Breast epithelium (tissue), 3 donors: ENCODE measurements around the gene TMTC2.

Experiments used
- POLR2A ChIP-seq: fragments of 450-650 bp; IDR thresholded peaks from one replicate; pipeline ENCODE4 v1.6.1; 2016; ENCODE audit warnings: antibody characterized with exemption, mild to moderate bottlenecking, moderate library complexity
- POLR2AphosphoS5 ChIP-seq, 3 donors: sonication (generic); formaldehyde crosslinking; IDR thresholded peaks; one replicate each; pipeline ENCODE4 v1.6.1; 2017; ENCODE audit warnings: antibody characterized with exemption in 3 of 3
- TF ChIP-seq, protein P1 (sequence below), 3 donors: fragments of 450-650 bp; IDR thresholded peaks; one replicate each; pipeline ENCODE4 v1.5.1; 2016 to 2017; ENCODE audit warnings: antibody characterized with exemption in 3 of 3, mild to moderate bottlenecking in 3 of 3, moderate library complexity in 3 of 3

- TF ChIP-seq, protein P1, sequence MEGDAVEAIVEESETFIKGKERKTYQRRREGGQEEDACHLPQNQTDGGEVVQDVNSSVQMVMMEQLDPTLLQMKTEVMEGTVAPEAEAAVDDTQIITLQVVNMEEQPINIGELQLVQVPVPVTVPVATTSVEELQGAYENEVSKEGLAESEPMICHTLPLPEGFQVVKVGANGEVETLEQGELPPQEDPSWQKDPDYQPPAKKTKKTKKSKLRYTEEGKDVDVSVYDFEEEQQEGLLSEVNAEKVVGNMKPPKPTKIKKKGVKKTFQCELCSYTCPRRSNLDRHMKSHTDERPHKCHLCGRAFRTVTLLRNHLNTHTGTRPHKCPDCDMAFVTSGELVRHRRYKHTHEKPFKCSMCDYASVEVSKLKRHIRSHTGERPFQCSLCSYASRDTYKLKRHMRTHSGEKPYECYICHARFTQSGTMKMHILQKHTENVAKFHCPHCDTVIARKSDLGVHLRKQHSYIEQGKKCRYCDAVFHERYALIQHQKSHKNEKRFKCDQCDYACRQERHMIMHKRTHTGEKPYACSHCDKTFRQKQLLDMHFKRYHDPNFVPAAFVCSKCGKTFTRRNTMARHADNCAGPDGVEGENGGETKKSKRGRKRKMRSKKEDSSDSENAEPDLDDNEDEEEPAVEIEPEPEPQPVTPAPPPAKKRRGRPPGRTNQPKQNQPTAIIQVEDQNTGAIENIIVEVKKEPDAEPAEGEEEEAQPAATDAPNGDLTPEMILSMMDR (IDR thresholded peaks at IDR 0.05): no peak
- TF ChIP-seq POLR2AphosphoS5 (IDR thresholded peaks at IDR 0.05) (no peak), POLR2A (no peak)
These were observed 19.9 kb upstream of the TMTC2 start for GRCh38 chr12:82666830-82667229.
